HCEC 1CT (cell line): ENCODE measurements around the gene GPD2.

Experiments used
- DNase-seq: peaks from one replicate; pipeline ENCODE4 v3.0.0-alpha.2; 2017

GPD2 gene

DNA sequence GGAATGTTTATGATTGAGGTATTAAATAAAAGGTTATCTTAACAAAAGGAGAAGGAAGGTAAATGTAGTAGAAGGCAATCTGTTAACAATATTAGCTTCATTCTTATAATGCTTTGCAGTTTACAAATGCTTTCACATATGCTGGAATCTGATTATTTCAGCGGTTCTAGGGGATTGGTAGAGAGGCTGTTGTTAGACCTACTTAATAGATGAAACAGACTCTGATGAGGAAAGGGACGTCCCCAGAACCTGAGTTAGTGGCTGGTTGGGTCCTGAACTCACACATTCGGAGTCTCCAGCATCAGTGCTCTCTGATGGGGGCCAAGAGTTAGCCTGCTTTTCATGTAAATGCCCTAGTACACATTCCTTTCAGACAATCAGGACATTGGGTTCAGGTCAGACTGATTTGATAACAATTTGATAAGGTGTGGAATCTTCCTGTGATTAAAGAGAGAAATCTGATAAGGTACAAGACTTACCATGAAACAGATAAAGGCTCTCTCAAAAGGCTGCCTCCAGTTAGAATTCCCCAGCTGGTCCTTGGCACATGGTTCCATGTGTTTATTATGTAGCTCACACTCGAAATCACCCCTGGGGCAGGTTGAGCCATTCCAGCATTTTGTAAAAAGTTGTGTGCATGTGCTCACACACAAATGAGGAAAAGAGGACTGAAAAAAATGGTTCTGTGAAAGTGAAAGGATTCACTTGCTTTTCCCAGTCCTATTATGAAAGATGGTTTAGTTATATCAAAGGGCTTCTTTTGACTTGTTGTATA, 103.1 kb downstream of the GPD2 start:
- DNase-seq = no peak

DNA sequence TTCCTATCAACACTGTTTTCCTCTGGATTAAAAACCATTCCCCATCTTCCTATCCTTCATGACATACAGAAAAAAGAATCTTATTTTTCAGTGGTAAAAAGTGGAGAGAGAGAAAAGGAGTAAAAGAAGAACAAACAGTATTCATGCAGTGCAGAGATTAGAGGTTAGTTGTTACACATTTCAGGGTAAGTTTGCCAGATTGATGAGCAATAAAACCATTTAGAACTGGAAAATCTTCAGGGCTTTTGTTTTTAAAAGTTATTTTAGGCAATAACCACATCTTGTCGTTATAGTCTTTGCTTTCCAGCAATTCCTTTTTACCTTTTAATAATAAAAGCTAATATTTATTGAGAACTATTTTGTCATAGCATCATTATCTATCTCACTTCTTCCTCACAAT, 104.5 kb downstream of the GPD2 start:
- no peak for DNase-seq

DNA sequence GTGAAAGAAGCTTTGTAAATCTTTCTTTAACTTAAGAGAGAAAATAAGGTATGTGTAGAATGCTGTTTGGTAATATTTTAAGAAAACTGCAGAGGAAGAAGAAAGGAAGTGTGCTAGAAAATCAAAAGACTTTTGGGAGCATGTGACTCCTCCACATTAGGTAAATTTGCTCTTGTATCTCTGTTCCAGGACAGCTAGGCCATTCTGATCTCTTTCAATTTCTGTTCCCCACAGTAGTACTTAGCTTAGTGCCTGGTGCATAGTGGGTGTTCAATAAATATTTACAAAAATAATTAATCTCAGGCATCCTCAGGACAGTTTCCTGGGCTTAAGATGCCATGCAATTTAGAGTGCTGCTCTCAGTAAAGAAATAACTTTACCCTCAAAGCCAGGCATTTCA, 105.0 kb downstream of the GPD2 start:
- DNase-seq = no peak

DNA sequence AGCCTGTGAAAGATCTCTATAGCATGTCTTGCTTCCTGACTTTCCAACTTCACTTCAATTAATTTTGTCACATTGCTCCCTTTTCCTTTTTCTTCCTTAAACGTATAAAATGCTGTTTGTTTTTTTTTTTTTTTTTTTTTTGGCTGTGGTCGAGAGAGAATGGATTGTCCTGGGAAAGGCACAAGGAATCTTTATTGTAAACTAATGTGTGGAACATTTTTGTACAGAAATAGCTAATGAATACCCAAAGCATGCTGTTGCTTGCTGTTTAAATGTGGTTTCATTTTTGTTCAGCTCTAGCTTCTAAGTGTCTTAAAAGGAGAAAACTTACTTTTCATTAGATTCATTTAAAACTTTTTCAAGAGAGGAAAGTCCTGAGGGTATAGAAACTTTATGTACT, 105.5 kb downstream of the GPD2 start:
- no peak for DNase-seq

DNA sequence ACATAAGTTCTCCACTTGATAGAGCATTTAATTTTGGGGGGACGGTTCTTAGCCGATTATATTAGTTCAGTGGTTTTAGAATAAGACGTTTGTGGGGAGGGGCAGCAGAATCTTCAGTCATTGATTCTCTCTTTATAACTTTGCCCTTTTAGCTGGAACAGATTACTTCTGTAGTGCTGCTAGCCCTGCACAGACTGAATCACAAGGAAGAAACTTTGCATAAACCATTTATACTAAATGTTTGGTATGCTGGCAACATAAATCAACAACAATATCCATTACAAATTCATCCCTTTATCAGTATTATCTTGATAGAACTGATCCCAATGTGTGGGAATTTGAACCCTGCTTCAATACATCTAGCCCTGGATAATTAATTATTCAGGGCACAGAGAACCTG, 112.2 kb downstream of the GPD2 start:
- DNase-seq = no peak

DNA sequence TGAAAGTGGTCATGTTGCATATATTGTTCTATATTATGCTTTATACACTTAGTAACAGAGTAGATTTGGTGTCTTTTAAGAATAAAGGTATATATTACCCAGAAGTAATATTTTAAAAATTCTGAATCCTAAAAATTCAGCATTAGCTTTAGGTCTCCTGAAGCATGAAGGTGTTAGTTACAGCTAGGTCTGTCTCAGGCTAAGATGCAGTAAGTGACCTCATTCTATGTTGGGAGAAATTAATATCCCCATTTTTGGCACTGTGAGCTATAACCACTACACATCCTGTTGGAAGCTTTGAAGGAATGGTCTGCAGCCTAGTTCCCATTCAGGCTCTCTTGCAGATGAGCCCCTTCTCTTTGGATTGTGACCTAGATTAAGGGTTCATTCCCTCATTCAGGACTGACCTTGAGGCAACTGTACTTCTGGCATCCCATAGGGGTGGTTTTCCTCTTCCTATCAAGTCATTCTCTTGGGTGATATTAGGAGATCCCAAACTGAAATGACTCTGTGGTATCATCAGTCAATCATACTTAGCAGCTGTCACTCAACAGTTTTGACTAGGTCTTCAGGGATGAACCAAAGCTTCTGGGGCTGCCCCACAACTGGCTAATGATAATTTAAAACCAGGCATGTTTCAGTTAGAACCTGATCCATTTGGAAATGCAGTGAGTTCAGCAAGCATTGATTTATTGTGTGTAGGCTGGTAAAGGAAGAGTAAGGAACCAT, 117.7 kb downstream of the GPD2 start:
- no peak for DNase-seq

DNA sequence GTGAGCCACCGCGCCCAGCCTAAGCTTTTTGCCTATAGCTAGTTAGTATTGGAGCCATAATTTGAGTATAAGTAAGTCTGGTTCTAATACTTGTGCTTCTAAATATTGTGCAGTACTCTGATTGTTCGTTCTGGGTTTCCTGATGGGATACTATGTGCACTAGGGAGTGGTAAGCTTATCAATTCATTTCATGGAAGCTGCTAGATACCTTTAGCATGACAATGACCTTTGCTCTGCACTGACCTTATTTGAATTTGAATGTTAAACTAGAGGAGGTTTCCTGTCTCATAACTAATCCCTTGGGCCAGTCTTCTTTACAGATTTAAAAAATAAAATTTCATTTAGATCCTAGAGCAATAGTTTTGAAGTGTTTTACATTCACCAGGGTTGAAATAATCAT, 125.1 kb downstream of the GPD2 start:
- no peak for DNase-seq

DNA sequence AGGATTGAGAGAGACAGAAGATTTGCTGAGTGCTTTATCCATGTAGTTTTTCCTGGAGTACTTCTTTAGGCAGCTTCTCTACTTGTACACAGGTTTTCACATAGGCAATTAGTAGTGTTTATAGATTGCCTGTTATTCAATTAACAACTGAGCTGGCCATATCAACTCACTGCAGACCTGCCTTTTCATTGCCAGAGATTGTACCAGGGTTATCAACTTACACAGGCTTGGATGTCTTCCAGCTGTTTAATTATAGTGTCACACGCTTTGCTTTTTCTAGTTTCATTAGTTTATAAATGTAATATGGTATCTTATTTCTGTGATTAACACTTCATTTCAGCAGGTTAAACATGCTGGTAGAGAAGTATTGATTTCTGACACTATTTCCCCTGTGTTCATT, 125.9 kb downstream of the GPD2 start:
- DNase-seq = no peak

DNA sequence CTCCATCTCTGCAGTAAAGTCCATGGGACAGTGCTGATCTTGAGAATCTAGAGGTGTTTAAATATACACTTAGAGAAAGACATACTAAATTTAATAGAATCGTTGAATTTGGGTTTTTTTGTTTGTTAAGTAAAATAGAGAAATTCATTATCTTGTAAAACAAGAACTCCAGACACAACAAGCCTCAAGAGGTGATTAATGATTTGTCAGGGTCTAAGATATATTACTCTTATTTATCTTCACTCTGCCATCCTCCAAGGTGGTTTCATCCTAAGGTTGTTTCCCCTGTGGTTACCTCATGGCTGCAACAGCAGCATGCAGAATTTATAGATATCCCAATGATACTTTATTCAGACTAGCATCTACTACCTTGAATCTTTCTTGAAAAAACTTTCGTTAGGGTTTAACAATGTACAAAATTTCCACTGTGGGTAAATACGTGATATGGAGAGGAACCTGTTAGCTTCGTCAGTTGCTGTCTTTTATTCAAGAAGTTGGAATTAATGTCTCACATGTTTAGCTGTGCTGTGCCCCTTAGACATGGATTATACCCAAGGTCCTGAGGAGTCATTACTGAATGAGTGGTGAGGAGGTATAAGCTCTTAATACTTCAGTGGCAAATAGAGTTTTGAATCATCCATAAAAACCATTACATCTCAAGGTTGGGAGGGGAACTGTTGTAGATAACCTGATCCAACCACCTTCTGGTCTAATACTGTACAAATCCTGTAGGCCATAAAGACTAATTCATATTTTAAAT, 128.0 kb downstream of the GPD2 start:
- no peak for DNase-seq

DNA sequence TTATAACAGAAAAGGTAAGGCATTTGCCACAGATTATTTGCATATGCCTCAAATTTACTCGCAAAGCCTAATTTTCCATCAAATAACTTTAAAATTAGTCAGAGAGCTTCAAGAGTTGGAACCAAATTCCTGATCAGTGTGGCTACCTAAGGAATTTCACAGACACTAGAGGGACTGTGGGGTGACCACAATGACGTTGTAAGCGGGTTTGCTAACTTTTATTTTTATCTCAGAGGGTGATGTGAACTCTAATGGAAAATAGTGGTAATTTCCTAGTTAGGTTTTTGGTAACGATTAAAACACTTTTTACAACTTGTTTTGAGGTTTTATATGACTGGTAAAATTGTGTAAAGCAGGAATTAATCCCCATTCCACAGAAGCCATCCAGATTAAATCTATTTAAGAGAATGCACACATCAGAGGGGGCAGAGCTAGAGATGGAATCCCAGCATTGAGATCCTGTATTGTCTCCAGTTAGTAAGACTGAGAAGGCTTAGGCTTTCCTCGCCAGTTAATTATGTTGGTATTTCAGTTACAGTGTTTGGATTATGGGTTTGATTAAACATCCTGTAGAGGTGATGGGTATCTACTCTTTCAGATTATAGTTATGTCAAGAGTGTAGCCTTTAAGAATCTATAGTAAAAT, 129.0 kb downstream of the GPD2 start:
- peak; percentile 33 for DNase-seq

DNA sequence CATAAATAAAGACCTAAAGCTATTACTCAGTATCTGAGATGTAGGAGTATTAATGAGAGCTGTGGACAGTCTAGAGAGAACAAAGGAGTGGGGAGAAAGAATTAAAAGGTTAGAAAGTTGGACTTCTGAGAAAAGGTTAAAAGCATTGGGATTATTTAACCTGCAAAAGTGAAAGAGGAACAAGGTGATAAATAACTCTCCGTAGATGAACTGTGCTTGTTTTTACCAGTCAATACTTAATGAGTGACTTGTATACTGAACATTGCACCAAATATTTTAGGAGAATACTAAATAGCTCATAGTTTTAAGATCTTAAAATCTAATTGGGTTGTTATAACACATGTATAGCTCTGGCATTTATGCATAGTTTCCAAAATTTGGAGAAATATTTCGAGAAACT, 137.5 kb downstream of the GPD2 start:
- no peak for DNase-seq

DNA sequence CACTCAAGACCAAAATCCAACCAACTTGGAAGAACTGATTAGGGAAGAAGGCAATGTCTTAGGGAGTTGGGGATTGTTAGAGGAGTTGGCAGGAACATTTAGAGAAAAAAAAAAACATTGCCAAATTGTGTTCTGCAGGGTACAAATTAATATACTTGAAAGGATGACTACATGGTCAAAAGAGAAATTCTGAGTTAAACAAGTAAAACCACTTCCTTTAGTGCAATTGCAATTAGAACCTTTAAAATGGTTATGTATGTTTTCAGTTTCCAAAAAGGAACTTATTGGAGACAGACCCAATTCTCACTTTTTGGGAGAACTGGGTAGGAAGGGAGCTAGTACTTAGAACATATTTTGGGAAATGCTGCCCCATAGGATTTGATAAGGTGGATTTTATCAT, 137.9 kb downstream of the GPD2 start:
- DNase-seq = no peak

DNA sequence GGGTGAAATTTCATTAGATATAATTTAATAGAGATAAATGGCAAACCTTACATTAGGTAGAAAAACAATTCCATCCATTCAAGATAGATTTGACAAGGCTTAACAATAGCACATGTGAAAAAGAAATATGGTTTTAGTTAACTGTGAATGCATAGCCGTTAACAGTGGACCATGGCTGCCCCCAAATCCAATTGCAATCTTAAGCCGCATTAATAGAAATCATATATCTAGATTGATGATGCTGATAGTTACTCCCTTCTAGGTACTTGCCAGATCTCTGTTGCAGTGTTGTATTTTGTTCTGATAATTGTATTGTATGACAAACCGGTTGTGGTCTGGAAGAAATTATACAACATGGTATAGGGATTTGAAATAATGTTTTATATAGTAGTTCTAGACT, 139.8 kb downstream of the GPD2 start:
- DNase-seq = no peak

DNA sequence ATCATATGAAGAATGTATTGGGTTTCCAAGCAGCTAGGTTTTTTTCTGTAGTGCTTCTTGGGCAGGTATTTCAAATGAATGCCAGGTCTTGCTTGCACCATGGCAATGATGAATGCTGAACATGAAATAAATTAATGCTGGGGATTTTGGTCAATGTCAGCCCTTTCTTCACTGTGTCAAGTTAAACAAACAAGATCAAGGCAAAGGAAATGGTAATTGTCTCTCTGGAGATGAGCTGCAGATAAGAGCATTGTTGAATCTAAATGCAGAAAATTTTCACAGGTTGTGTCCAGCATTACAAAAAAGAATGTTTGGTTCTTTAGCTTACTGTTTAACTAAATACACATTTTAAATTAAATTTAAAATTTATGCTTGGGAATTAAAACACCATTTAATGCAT, 144.3 kb downstream of the GPD2 start:
- DNase-seq = no peak

DNA sequence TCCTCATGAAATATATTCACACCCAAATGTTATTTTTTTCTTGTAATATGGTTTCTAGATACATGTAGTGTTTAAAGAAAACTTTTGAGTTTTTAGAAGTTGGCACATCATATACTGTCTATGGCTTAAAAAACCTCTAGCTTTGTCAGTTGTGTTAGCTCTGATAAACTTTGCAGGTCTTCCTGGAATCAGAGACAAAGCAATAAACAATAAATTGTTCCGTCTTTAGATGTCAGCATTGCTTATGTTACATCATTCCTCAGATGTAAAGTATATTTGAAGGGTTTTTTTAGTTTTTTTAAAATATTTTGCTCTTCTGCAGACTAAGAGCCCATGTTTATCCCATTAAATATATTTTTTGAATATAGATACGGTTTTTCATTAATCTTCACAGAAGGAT, 145.1 kb downstream of the GPD2 start:
- DNase-seq = no peak

DNA sequence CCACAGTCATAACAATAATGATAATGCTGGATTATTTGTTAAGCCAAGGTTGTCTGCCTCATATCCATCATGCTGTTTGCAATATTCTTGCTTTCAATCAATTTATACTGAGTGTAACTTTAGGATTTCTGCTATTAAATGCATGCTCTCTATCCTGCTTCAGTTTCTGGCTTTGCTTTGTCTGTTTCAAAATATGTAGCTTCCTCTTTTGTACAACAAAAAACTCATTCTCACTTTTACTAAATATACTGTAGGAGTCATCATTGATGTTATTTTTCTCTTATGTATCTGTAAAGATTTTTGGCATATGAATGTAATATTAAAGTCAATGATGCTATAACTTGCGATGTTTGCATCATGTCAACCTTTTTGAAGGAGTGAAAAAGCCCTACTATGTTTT, 149.3 kb downstream of the GPD2 start:
- no peak for DNase-seq

DNA sequence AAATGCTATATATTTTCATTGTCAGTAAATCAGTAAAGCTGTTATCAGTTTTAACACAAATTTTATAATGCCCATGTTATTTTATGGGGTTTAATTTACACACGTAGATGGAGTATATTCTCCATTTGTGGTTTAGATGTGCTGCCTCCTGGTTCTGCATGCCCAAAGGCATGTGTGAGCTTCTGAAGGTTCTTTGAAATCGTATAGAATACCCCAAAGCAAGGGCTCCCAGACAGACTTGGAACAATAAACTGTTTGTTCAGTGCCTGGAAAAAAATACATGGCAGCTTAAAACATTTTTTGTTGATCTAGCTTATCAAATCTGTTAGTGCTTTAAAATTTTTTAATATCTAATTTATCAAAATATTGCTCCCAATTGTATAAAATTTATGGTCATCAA, 150.4 kb downstream of the GPD2 start:
- no peak for DNase-seq

DNA sequence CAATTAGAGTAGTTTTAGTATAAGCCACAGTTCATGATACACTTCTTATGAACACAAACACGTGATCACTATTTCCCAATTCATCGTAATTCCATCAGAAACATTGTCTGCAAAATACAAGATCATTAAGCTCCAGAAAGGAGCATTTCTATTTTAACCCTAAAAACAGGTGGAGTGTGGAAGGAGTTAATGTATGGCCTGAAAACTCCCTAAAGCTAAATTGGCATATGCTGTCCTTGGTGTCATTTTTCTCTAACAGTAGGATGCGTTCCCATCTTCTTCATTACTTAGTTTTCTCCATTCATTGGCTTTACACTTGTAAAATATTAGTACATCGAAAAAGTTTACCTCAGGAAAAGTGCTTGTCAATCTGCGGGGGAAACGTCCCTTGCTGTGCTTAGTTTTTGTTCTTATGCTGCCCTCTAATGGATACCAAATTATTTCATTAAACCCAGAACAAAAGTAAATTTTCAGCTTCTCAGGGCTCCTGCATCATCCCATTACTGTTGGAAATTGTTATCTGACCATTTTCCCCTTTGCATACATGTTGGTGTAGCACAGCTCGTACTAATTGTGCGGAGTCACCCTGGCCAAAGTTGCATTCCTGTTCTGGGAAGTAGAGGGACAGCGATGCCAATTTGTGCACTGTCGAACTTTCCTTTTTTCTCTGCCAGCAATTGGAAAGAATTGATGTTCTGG, 153.4 kb downstream of the GPD2 start:
- DNase-seq = peak; percentile 52

DNA sequence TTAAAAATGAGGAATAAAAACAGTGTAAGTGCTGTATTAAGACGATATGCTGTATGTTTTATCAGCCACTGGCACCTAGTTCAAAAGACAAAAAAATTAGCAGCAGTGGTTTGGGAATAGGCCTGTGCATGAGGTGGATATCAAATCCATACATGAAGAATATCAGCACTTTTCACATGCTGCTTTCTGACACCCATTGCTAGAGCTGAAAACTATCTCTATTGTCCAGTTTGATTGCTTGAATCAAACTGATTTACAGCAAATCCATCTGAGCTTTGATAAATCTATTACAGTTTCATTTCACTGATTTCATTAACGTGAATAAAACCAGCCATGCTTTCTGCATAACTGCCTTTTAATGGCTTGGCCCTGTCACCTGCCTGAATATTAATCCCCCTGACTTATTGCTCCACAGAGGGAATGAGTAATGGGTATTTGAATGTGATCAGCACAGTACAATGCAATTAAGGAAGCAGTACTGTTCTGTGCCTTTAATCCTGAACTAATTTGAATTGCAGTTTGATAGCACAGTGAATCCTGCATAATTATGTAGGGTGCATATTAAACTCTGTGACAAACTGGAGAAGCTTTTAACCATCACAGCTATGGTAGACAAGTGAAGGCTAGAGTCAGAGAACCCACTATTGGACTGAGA, 154.0 kb downstream of the GPD2 start:
- no peak for DNase-seq

DNA sequence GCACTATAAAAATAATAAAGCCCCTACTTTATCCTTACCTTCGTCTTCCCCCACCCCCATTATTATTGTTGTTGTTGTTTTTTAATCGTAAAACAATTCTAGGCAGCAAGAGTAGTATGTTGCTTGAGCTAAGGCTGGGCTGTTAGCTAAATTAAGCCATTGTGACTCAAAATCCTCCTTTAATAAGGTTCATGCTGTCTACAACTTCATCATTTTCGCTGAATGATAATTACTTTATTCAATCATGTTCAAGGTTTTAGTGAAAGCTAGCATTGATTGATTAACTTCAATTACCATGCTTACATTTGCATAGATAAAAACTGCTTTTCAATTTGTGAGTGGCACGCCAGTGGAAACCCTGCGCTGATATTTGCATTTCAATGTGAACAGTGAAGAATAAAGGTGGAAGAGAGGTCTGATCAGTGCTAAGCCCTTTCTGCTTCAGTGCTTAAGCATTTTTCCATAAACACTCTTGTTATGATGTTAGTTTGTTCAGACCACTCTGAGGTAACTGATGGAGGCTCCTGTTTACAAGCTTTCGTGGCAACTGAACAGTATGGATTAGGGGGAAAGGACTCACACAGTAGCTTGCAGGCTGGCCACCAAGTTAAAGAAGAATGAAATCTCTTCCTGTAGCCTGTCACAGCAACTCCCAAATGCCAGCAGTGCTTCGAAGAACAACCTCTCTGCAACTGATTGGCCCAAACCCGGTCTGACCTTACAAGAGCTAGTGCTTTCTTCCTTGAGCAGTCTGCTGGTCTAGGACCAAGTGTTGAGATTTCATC, 156.8 kb downstream of the GPD2 start:
- no peak for DNase-seq

DNA sequence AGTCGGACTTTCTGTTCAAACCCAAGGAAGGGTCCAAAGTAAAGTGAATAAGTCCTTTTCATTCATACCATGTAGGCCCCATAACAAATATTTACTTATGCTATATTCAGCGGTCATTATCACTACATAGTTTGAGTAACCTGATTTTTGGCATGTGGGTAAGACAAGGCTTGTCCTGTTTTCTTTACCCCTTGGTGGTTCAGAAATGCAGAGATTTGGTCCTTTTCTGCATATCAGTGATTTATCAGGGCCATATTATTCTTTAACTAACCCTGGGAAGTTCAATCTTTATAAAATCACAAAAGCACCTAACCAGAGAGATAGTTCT, 157.4 kb downstream of the GPD2 start:
- no peak for DNase-seq

DNA sequence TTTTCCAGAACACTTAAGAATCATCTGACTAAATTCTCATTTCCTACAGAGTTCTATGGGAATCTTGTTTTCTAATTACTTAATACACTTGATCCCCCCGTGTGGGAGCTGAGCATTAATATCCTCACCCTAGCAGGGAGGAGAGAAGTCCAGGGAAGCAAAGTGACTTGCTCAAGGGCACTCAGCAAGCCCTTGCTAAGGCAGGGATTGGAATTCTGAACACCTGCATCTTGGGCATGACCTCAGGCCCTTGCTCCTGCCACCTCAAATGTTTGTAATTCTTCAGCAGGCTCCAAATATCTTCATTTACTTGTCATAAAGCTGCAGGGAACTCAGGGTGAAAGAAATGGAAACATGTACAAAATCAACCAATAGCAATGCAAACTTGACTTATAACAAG, 162.4 kb downstream of the GPD2 start:
- DNase-seq = no peak
